ENCODE data around the gene CRABP2.

GRCh38 chr1:156726549-156727226 lies 21.3 kb upstream of the CRABP2 start:
- TF ChIP-seq CTCF (IDR thresholded peaks at IDR 0.05 in 8 of 11, conservative IDR thresholded peaks at IDR 0.05 in 3 of 11) (peak in 9 of 11 experiments; percentile 22 to 56 (median 41)), POLR2A (IDR thresholded peaks at IDR 0.05) (no peak)
